ENCODE results near the gene AGBL2.

Gene AGBL2

DNA sequence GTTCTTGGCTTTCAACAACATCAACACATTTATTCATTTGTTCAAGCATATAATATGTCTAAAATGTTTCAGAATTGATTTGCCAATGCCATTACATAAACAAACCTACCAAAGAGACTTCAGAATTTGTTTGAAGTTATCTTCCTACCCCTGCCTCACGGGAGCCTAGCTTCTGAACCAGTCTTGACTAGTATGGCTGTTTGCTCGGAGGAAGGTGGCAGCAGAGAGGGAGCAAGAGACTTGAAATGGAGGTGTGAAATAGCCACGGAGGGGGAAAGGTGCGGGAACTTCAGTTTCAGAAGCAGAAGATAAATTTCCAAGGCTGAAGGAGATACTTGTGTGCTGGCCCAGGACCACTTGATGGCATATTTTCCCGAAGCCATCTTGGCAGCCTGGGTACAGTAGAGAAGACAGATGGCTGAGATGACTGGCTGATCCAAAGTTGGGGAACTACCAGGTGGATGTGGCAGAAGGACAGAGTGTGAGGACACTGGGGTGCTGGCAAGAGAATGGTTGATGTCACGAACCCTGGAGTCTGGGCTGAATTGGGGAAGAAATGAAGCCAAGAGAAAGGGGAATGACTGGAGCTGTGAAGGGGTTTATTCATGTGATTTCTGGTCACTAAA lies 58.8 kb downstream of the AGBL2 start:
- no peak overlapping the region for H3K4me3 ChIP-seq (ENCODE audit: low read length)
- no peaks in the 10 kb centered on the region for H3K9me3 ChIP-seq (replicated peaks; ENCODE audit: insufficient read depth, low read length)
- no peak overlapping the region for H3K9ac ChIP-seq (ENCODE audit: low read length)
- H3K4me1 ChIP-seq (ENCODE audit: low read length): no peaks in the 10 kb centered on the region
- H3K36me3 ChIP-seq (replicated peaks; ENCODE audit: insufficient read depth, low read length): no peaks in the 10 kb centered on the region
- H3K9me2 ChIP-seq (replicated peaks; ENCODE audit: insufficient read depth, low read length): no peaks in the 10 kb centered on the region
- no peaks in the 10 kb centered on the region for H3K79me2 ChIP-seq (ENCODE audit: low read length)
- H2AFZ ChIP-seq (ENCODE audit: low read length): no peak overlapping the region
- no peak for DNase-seq
- no peaks in the 10 kb centered on the region for H3K27me3 ChIP-seq (replicated peaks; ENCODE audit: insufficient read depth, low read length)
- H3K27ac ChIP-seq (ENCODE audit: low read length): no peak overlapping the region
- TF ChIP-seq CTCF (IDR thresholded peaks at IDR 0.05; ENCODE audit: low read length) (no peak), EZH2 (optimal IDR thresholded peaks at IDR 0.05; ENCODE audit: low read depth, low read length) (no peak), EZH2phosphoT487 (IDR thresholded peaks at IDR 0.05; ENCODE audit: low read length) (no peak)
- no peaks in the 10 kb centered on the region for H4K20me1 ChIP-seq (ENCODE audit: insufficient read depth, low read length)
- no peak overlapping the region for H3K4me2 ChIP-seq (ENCODE audit: low read depth, low read length)
- H3F3A ChIP-seq (ENCODE audit: insufficient read depth, low read length): no peaks in the 10 kb centered on the region

GRCh38 chr11:47651818-47652469 lies 63.2 kb downstream of the AGBL2 start:
- Histone ChIP-seq H3K4me3 (ENCODE audit: low read length) (no peak overlapping the region), H3K9me2 (replicated peaks; ENCODE audit: insufficient read depth, low read length) (no peaks in the 10 kb centered on the region), H3K36me3 (replicated peaks; ENCODE audit: insufficient read depth, low read length) (no peaks in the 10 kb centered on the region), H3K4me1 (ENCODE audit: low read length) (no peaks in the 10 kb centered on the region), H4K20me1 (ENCODE audit: insufficient read depth, low read length) (no peaks in the 10 kb centered on the region), H3K79me2 (ENCODE audit: low read length) (no peaks in the 10 kb centered on the region), H3K9me3 (replicated peaks; ENCODE audit: insufficient read depth, low read length) (no peaks in the 10 kb centered on the region), H3K27me3 (replicated peaks; ENCODE audit: insufficient read depth, low read length) (no peaks in the 10 kb centered on the region), H3K4me2 (ENCODE audit: low read depth, low read length) (no peak overlapping the region), H3K27ac (ENCODE audit: low read length) (no peak overlapping the region), H3K9ac (ENCODE audit: low read length) (no peak overlapping the region), H2AFZ (ENCODE audit: low read length) (no peak overlapping the region), H3F3A (ENCODE audit: insufficient read depth, low read length) (no peaks in the 10 kb centered on the region)
- no peak for TF ChIP-seq EZH2phosphoT487 (IDR thresholded peaks at IDR 0.05; ENCODE audit: low read length)
- TF ChIP-seq EZH2 (optimal IDR thresholded peaks at IDR 0.05; ENCODE audit: low read depth, low read length): no peak
- TF ChIP-seq CTCF (IDR thresholded peaks at IDR 0.05; ENCODE audit: low read length): no peak
- no peak for DNase-seq

DNA sequence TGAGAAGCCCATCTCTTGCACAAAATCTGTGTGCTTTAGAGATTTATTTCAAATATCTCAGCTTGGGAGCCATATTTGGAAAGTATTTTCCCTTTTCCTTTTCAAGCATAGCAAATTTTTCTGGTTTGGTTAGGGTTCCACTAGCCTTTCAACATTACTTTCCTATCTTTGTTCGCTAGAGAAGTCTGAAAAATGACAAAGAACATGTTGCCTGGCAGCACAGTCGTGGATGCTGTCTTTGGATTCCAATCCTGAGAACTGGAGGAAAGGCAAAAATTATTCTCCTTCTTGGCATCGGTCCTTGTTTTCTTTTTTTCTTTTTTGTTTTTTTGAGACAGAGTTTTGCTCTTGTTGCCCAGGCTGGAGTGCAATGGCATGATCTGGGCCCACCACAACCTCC lies 65.9 kb downstream of the AGBL2 start:
- H3K4me2 ChIP-seq (ENCODE audit: low read depth, low read length): no peak overlapping the region
- TF ChIP-seq EZH2phosphoT487 (IDR thresholded peaks at IDR 0.05; ENCODE audit: low read length) (no peak), EZH2 (optimal IDR thresholded peaks at IDR 0.05; ENCODE audit: low read depth, low read length) (no peak), CTCF (IDR thresholded peaks at IDR 0.05; ENCODE audit: low read length) (no peak)
- H3K4me3 ChIP-seq (ENCODE audit: low read length): no peak overlapping the region
- no peak for DNase-seq
- H3K36me3 ChIP-seq (replicated peaks; ENCODE audit: insufficient read depth, low read length): no peaks in the 10 kb centered on the region
- no peaks in the 10 kb centered on the region for H3K9me2 ChIP-seq (replicated peaks; ENCODE audit: insufficient read depth, low read length)
- H3K79me2 ChIP-seq (ENCODE audit: low read length): no peaks in the 10 kb centered on the region
- no peak overlapping the region for H3K9ac ChIP-seq (ENCODE audit: low read length)
- H3F3A ChIP-seq (ENCODE audit: insufficient read depth, low read length): no peaks in the 10 kb centered on the region
- H3K9me3 ChIP-seq (replicated peaks; ENCODE audit: insufficient read depth, low read length): no peaks in the 10 kb centered on the region
- H3K27me3 ChIP-seq (replicated peaks; ENCODE audit: insufficient read depth, low read length): no peaks in the 10 kb centered on the region
- no peak overlapping the region for H2AFZ ChIP-seq (ENCODE audit: low read length)
- no peak overlapping the region for H3K27ac ChIP-seq (ENCODE audit: low read length)
- no peaks in the 10 kb centered on the region for H4K20me1 ChIP-seq (ENCODE audit: insufficient read depth, low read length)
- H3K4me1 ChIP-seq (ENCODE audit: low read length): no peaks in the 10 kb centered on the region
